HepG2 (cell line): Measurements from ENCODE around the gene APOD. TPM values are rescaled to one million over a fixed set of nuclear protein-coding genes. Genes with fewer than 3 reads are reported as not detected.

ENCODE experiments used
- ATAC-seq: fragments of 200-7000 bp; cut with Tn5 transposase; 3 replicates; pipeline ENCODE4 v1.9.1; 2020; ENCODE audit warnings: mild to moderate bottlenecking, moderate library complexity
- BruUV-seq: library from RNA; stranded (reverse); fragments of 400-500 nt; replicated peaks from 2 replicates; lab custom pipeline; 2021; lab: Mats Ljungman, UMichigan
- CTCF ChIA-PET: fragments of 300-600 bp; formaldehyde crosslinking; extraction: SDS; loops from one replicate; lab custom pipeline; 2021; ENCODE audit warnings: low total read pairs, inconsistent platforms, low intra/inter-chr PET ratio; lab: Yijun Ruan, JAX
- POLR2A ChIA-PET: fragments of 350-600 bp; sonication (Branson Sonifier 250); formaldehyde crosslinking; loops from one replicate; lab custom pipeline; 2020; ENCODE audit warnings: antibody characterized with exemption, inconsistent platforms; lab: Yijun Ruan, JAX
- DNase-seq: peaks from one replicate; pipeline ENCODE4 v3.0.0-alpha.2; 2015; ENCODE audit warnings: low spot score
- FAIRE-seq: peaks from 3 replicates; lab custom pipeline; 2011; peaks lifted over from hg19 to GRCh38; lab: Jason Lieb, UNC
- H2AFZ ChIP-seq: one replicate; pipeline ENCODE4 v1.6.1; 2011; ENCODE audit warnings: low read length, inconsistent platforms
- H3K27ac ChIP-seq: fragments of 300-600 bp; 3 replicates; pipeline ENCODE4 v1.8.0; 2011; ENCODE audit warnings: mixed run types, mild to moderate bottlenecking, mixed read lengths, low read length, inconsistent platforms; ENCODE audit not compliant: insufficient read depth; ENCODE audit errors: extremely low read length
- H3K27me3 ChIP-seq, 2 experiments: fragments of 200-600 bp in 1 of 2; 2 replicates in 1 of 2; 3 replicates in 1 of 2; pipeline versions ENCODE4 v1.6.0 to v1.8.0; 2011; ENCODE audit warnings: low read length in 2 of 2, mild to moderate bottlenecking in 2 of 2, moderate library complexity in 2 of 2, inconsistent platforms in 1 of 2; ENCODE audit not compliant: insufficient read depth in 2 of 2, control insufficient read depth in 1 of 2
- H3K36me3 ChIP-seq, 2 experiments: fragments of 200-600 bp in 1 of 2; replicated peaks in 1 of 2; 2 replicates in 1 of 2; 3 replicates in 1 of 2; pipeline versions ENCODE4 v1.5.1 to v1.8.0; 2011; ENCODE audit warnings: low read length in 2 of 2, inconsistent platforms in 1 of 2; ENCODE audit not compliant: insufficient read depth in 2 of 2, control insufficient read depth in 1 of 2
- H3K4me1 ChIP-seq: 2 replicates; pipeline ENCODE4 v1.5.1; 2012; ENCODE audit warnings: low read length, inconsistent platforms; ENCODE audit not compliant: insufficient read depth
- H3K4me2 ChIP-seq: 2 replicates; pipeline ENCODE4 v1.6.0; 2011; ENCODE audit warnings: low read depth, low read length, inconsistent platforms
- H3K4me3 ChIP-seq, 3 experiments: fragments of 200-600 bp in 1 of 3; sonication (generic), shearing (Covaris generic) in 1 of 3; replicated peaks in 1 of 3; 2 replicates each; pipeline ENCODE4 v1.5.1; 2011 to 2016; ENCODE audit warnings: low read length in 3 of 3, inconsistent platforms in 2 of 3, low read depth in 2 of 3, mild to moderate bottlenecking in 2 of 3, control low read depth in 1 of 3, mixed read lengths in 1 of 3; ENCODE audit not compliant: insufficient read depth in 1 of 3
- H3K79me2 ChIP-seq: one replicate; pipeline ENCODE4 v1.6.1; 2011; ENCODE audit warnings: low read length, inconsistent platforms; ENCODE audit not compliant: insufficient read depth
- H3K9ac ChIP-seq: 2 replicates; pipeline ENCODE4 v1.6.0; 2011; ENCODE audit warnings: mild to moderate bottlenecking, low read depth, low read length, inconsistent platforms; ENCODE audit not compliant: insufficient read depth
- H3K9me3 ChIP-seq: 2 replicates; pipeline ENCODE4 v1.5.1; 2012; ENCODE audit warnings: mild to moderate bottlenecking, low read length
- H4K20me1 ChIP-seq: 2 replicates; pipeline ENCODE4 v1.6.0; 2011; ENCODE audit warnings: inconsistent platforms, mild to moderate bottlenecking, low read length, moderate library complexity; ENCODE audit not compliant: insufficient read depth
- ARID5B ChIP-seq: IDR thresholded peaks from 2 replicates; pipeline ENCODE4 v1.4.0; 2020; ENCODE audit warnings: mild to moderate bottlenecking, missing genetic modification reagents
- GABPB1 ChIP-seq: IDR thresholded peaks from 2 replicates; pipeline ENCODE4 v1.6.1; 2016; ENCODE audit warnings: mild to moderate bottlenecking, missing genetic modification reagents, moderate library complexity, missing compliant biosample characterization
- HOXA3 ChIP-seq: sonication (generic); formaldehyde crosslinking; IDR thresholded peaks from 2 replicates; pipeline ENCODE4 v1.5.0; 2020; ENCODE audit warnings: missing genetic modification reagents
- HOXD1 ChIP-seq: sonication (generic); formaldehyde crosslinking; IDR thresholded peaks from 2 replicates; pipeline ENCODE4 v1.5.0; 2020; ENCODE audit warnings: missing genetic modification reagents
- KDM6A ChIP-seq: IDR thresholded peaks from 2 replicates; pipeline ENCODE4 v1.6.1; 2016; ENCODE audit warnings: low read depth
- PAXIP1 ChIP-seq: sonication (generic); formaldehyde crosslinking; conservative IDR thresholded peaks from 2 replicates; pipeline ENCODE4 v1.4.0; 2020; ENCODE audit warnings: mild to moderate bottlenecking, missing genetic modification reagents, moderate library complexity
- POLR2A ChIP-seq, 2 experiments: IDR thresholded peaks; 2 replicates each; pipeline ENCODE4 v1.6.1; 2011; ENCODE audit warnings: low read depth in 2 of 2, low read length in 2 of 2, mild to moderate bottlenecking in 1 of 2, moderate library complexity in 1 of 2; ENCODE audit not compliant: insufficient read depth in 1 of 2
- RBAK ChIP-seq: sonication (generic); formaldehyde crosslinking; IDR thresholded peaks from 2 replicates; pipeline ENCODE4 v1.5.1; 2020; ENCODE audit warnings: mild to moderate bottlenecking, missing genetic modification reagents
- TBX2 ChIP-seq: sonication (generic); formaldehyde crosslinking; IDR thresholded peaks from 2 replicates; pipeline ENCODE4 v1.5.0; 2020; ENCODE audit warnings: missing genetic modification reagents, mild to moderate bottlenecking, borderline replicate concordance
- ZFP90 ChIP-seq: sonication (generic); formaldehyde crosslinking; IDR thresholded peaks from 2 replicates; pipeline ENCODE4 v1.8.0; 2022; ENCODE audit warnings: missing genetic modification reagents, mild to moderate bottlenecking, inconsistent platforms, borderline replicate concordance
- ZNF260 ChIP-seq: sonication (generic); formaldehyde crosslinking; IDR thresholded peaks from 2 replicates; pipeline ENCODE4 v1.4.0; 2020; ENCODE audit warnings: missing genetic modification reagents, low read depth, mild to moderate bottlenecking, borderline replicate concordance
- ZNF670 ChIP-seq: sonication (generic); formaldehyde crosslinking; IDR thresholded peaks from 2 replicates; pipeline ENCODE4 v1.8.0; 2022; ENCODE audit warnings: mild to moderate bottlenecking, missing genetic modification reagents, borderline replicate concordance
- ZNF75D ChIP-seq: sonication (generic); formaldehyde crosslinking; IDR thresholded peaks from 2 replicates; pipeline ENCODE4 v1.8.1; 2023; ENCODE audit warnings: missing genetic modification reagents, mild to moderate bottlenecking, borderline replicate concordance
- WGBS: methylation state at CpG from one replicate; pipeline ENCODE4 v1.1.6; 2017; ENCODE audit warnings: low lambda C conversion rate; 5-methylcytosine and 5-hydroxymethylcytosine counted together
- in situ Hi-C: cut with HindIII; loops from 2 replicates; pipeline ENCODE4 v1.10.0; 2017; ENCODE audit warnings: low pct_unique_long_range_greater_than_20kb; ENCODE audit not compliant: extremely low pct_ligation_motif_present
- intact Hi-C: fragments of 100-400 bp; cut with micrococcal nuclease; formaldehyde crosslinking; loops from one replicate; pipeline ENCODE4 v1.10.0; 2022; ENCODE audit not compliant: unreplicated experiment
- polyA plus RNA-seq, 8 experiments: library from polyadenylated mRNA; depleted of rRNA in 3 of 8; stranded (reverse) in 7 of 8; unstranded in 1 of 8; fragments of >200 nt; fragmentation: Illumina TruSeq in 4 of 8; extraction: Trizol in 4 of 8; gene quantifications; 2 replicates each; pipeline versions ENCODE4 v1.2.1 to v1.2.3, GENCODE V29; 2011 to 2016; ENCODE audit warnings: low read depth in 4 of 8, missing spikeins in 1 of 8, mixed read lengths in 1 of 8; ENCODE audit not compliant: insufficient read depth in 1 of 8
- total RNA-seq, 5 experiments: library from RNA; depleted of rRNA; stranded (reverse); fragments of >200 nt; fragmentation: Illumina TruSeq; extraction: Trizol; gene quantifications; 2 replicates each; pipeline ENCODE4 v1.2.3, GENCODE V29; 2016; ENCODE audit warnings: low read depth in 1 of 5
- TF ChIP-seq, protein P1 (sequence below): sonication (generic); formaldehyde crosslinking; IDR thresholded peaks from 2 replicates; pipeline ENCODE4 v1.8.0; 2022; ENCODE audit warnings: mild to moderate bottlenecking, missing genetic modification reagents; ENCODE audit not compliant: insufficient replicate concordance

APOD gene
- total and polyA plus RNA-seq, 2 of the 13 experiments (the other 11 are each of a cell fraction or from before 2014, with no cell fraction given): not detected

GRCh38 chr3:195551381-195551978, 32.3 kb downstream of the APOD start (continued):
- no peak for TF ChIP-seq ZNF260
- TF ChIP-seq RBAK: no peak

GRCh38 chr3:195550723-195551122, 33.0 kb downstream of the APOD start:
- WGBS: 3% methylated on average over 4 of the region's 4 CpGs
- FAIRE-seq (peak; percentile 74), ATAC-seq (peak; percentile 85), DNase-seq (peak; percentile 76)
- BruUV-seq: no TSS peak
- H3K9ac ChIP-seq: no peak overlapping the region
- H3K4me2 ChIP-seq: peak overlapping the region; percentile 56
- CTCF ChIA-PET: no interaction called here
- no peaks in the 10 kb centered on the region for H3K36me3 ChIP-seq
- POLR2A ChIA-PET: interaction anchor here (0.5 to 0.9 kb wide), 2 partner anchors 8 to 198 kb away, joined by 3 read pairs; no protein-coding TSS in a partner anchor
- H2AFZ ChIP-seq: no peak overlapping the region
- peak overlapping the region in 1 of 3 experiments; percentile 14; a peak in 1 of 6 replicates for H3K4me3 ChIP-seq
- H3K9me3 ChIP-seq: no peaks in the 10 kb centered on the region
- no peaks in the 10 kb centered on the region for H3K79me2 ChIP-seq
- H3K27me3 ChIP-seq: no peaks in the 10 kb centered on the region
- intact Hi-C loops (loop anchor here (1.0 kb wide), 1 partner anchor 15 kb away; no protein-coding TSS in a partner anchor), in situ Hi-C loops (no loop called here)
- H3K4me1 ChIP-seq: peaks cover 83% of the 10 kb centered on the region
- H4K20me1 ChIP-seq: no peaks in the 10 kb centered on the region
- H3K27ac ChIP-seq: peak overlapping the region; percentile 65
- TF ChIP-seq ZNF670 (CRISPR knock-in tag): no peak
- peak; percentile 53; the same call in 1 of the 2 replicates for TF ChIP-seq TBX2
- no peak for TF ChIP-seq ZNF75D (CRISPR knock-in tag)
- peak; percentile 55 for TF ChIP-seq PAXIP1 (CRISPR knock-in tag)
- TF ChIP-seq KDM6A: no peak
- no peak for TF ChIP-seq GABPB1
- peak; percentile 24; the same call in 1 of the 2 replicates for TF ChIP-seq ARID5B
- TF ChIP-seq HOXA3 (CRISPR knock-in tag): 0 out of 2 replicates have a peak, but pooled peaks have one; percentile 7
- no peak for TF ChIP-seq POLR2A (IDR thresholded peaks at IDR 0.05; ENCODE audit: insufficient read depth in 1 of 2, low read depth in 2 of 2, low read length in 2 of 2)
- TF ChIP-seq ZFP90 (CRISPR knock-in tag): no peak
- TF ChIP-seq, protein P1, sequence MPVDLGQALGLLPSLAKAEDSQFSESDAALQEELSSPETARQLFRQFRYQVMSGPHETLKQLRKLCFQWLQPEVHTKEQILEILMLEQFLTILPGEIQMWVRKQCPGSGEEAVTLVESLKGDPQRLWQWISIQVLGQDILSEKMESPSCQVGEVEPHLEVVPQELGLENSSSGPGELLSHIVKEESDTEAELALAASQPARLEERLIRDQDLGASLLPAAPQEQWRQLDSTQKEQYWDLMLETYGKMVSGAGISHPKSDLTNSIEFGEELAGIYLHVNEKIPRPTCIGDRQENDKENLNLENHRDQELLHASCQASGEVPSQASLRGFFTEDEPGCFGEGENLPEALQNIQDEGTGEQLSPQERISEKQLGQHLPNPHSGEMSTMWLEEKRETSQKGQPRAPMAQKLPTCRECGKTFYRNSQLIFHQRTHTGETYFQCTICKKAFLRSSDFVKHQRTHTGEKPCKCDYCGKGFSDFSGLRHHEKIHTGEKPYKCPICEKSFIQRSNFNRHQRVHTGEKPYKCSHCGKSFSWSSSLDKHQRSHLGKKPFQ: no peak
- no peak for TF ChIP-seq HOXD1 (CRISPR knock-in tag)
